ENCODE measurements around the gene CFAP43. TPM values are rescaled to one million over a fixed set of nuclear protein-coding genes. Genes with fewer than 3 reads are reported as not detected.

The CFAP43 gene
- total and polyA plus RNA-seq, 2 of the 8 experiments (the other 6 are each of a cell fraction or from before 2014, with no cell fraction given): 0.11 to 0.27 TPM

DNA sequence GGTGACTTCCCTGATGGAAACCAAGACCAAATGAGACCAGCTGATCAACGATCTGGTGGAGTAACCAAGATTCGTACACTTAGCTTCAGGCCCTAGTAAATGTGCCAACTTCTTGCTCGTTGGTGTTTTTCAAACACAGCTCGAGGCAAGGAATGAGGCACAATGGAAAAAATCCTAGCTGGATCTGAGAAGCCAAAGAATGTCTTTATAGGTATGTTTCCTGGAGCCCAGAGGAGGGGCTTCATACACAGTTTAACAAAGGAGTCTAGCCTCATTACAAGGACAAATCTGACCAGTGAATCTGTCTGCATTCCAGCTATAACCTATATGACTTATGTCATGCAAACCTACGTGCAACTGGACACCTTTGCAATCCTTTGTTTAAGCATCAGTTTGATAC is 150.2 kb downstream of the CFAP43 start (continued):
- TF ChIP-seq SRF (IDR thresholded peaks at IDR 0.05; ENCODE audit: low read depth, low read length): no peak
- no peak for TF ChIP-seq CBX5 (IDR thresholded peaks at IDR 0.05; ENCODE audit: low read depth, low read length)
- TF ChIP-seq, protein P1, sequence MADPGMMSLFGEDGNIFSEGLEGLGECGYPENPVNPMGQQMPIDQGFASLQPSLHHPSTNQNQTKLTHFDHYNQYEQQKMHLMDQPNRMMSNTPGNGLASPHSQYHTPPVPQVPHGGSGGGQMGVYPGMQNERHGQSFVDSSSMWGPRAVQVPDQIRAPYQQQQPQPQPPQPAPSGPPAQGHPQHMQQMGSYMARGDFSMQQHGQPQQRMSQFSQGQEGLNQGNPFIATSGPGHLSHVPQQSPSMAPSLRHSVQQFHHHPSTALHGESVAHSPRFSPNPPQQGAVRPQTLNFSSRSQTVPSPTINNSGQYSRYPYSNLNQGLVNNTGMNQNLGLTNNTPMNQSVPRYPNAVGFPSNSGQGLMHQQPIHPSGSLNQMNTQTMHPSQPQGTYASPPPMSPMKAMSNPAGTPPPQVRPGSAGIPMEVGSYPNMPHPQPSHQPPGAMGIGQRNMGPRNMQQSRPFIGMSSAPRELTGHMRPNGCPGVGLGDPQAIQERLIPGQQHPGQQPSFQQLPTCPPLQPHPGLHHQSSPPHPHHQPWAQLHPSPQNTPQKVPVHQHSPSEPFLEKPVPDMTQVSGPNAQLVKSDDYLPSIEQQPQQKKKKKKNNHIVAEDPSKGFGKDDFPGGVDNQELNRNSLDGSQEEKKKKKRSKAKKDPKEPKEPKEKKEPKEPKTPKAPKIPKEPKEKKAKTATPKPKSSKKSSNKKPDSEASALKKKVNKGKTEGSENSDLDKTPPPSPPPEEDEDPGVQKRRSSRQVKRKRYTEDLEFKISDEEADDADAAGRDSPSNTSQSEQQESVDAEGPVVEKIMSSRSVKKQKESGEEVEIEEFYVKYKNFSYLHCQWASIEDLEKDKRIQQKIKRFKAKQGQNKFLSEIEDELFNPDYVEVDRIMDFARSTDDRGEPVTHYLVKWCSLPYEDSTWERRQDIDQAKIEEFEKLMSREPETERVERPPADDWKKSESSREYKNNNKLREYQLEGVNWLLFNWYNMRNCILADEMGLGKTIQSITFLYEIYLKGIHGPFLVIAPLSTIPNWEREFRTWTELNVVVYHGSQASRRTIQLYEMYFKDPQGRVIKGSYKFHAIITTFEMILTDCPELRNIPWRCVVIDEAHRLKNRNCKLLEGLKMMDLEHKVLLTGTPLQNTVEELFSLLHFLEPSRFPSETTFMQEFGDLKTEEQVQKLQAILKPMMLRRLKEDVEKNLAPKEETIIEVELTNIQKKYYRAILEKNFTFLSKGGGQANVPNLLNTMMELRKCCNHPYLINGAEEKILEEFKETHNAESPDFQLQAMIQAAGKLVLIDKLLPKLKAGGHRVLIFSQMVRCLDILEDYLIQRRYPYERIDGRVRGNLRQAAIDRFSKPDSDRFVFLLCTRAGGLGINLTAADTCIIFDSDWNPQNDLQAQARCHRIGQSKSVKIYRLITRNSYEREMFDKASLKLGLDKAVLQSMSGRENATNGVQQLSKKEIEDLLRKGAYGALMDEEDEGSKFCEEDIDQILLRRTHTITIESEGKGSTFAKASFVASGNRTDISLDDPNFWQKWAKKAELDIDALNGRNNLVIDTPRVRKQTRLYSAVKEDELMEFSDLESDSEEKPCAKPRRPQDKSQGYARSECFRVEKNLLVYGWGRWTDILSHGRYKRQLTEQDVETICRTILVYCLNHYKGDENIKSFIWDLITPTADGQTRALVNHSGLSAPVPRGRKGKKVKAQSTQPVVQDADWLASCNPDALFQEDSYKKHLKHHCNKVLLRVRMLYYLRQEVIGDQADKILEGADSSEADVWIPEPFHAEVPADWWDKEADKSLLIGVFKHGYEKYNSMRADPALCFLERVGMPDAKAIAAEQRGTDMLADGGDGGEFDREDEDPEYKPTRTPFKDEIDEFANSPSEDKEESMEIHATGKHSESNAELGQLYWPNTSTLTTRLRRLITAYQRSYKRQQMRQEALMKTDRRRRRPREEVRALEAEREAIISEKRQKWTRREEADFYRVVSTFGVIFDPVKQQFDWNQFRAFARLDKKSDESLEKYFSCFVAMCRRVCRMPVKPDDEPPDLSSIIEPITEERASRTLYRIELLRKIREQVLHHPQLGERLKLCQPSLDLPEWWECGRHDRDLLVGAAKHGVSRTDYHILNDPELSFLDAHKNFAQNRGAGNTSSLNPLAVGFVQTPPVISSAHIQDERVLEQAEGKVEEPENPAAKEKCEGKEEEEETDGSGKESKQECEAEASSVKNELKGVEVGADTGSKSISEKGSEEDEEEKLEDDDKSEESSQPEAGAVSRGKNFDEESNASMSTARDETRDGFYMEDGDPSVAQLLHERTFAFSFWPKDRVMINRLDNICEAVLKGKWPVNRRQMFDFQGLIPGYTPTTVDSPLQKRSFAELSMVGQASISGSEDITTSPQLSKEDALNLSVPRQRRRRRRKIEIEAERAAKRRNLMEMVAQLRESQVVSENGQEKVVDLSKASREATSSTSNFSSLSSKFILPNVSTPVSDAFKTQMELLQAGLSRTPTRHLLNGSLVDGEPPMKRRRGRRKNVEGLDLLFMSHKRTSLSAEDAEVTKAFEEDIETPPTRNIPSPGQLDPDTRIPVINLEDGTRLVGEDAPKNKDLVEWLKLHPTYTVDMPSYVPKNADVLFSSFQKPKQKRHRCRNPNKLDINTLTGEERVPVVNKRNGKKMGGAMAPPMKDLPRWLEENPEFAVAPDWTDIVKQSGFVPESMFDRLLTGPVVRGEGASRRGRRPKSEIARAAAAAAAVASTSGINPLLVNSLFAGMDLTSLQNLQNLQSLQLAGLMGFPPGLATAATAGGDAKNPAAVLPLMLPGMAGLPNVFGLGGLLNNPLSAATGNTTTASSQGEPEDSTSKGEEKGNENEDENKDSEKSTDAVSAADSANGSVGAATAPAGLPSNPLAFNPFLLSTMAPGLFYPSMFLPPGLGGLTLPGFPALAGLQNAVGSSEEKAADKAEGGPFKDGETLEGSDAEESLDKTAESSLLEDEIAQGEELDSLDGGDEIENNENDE (IDR thresholded peaks at IDR 0.05; ENCODE audit: insufficient replicate concordance, low read length): no peak
- no peak for TF ChIP-seq RXRA (IDR thresholded peaks at IDR 0.05; ENCODE audit: insufficient read depth, low read depth, low read length)
- no peak for TF ChIP-seq CEBPB (IDR thresholded peaks at IDR 0.05; ENCODE audit: low read depth, low read length)
- no peak for TF ChIP-seq TCF12 (IDR thresholded peaks at IDR 0.05; ENCODE audit: low read depth, low read length)

Data from H1 (cell line).